Measurements from ENCODE around the gene FAM170B. TPM values are rescaled to one million over a fixed set of nuclear protein-coding genes. Genes with fewer than 3 reads are reported as not detected.

FAM170B gene
- total and polyA plus RNA-seq, 2 experiments from 2014 or later: not detected

- TF ChIP-seq ZNF331 (CRISPR knock-in tag; IDR thresholded peaks at IDR 0.05; ENCODE audit: low read depth): no peak
Measured at GRCh38 chr10:49106451-49106850, 27.4 kb downstream of the FAM170B start (continued).

GRCh38 chr10:49105076-49105475, 28.7 kb downstream of the FAM170B start:
- Histone ChIP-seq H3K9me2 (ENCODE audit: insufficient read depth) (no peaks in the 10 kb centered on the region), H3K4me1 (ENCODE audit: insufficient read depth) (no peaks in the 10 kb centered on the region), H3K79me2 (replicated peaks; ENCODE audit: insufficient read depth) (no peaks in the 10 kb centered on the region), H4K20me1 (replicated peaks; ENCODE audit: insufficient read depth) (no peaks in the 10 kb centered on the region), H3K4me3 (no peak overlapping the region), H3K4me2 (no peak overlapping the region), H2AFZ (no peak overlapping the region), H3K27ac (ENCODE audit: low read depth) (no peak overlapping the region), H3K36me3 (ENCODE audit: insufficient read depth) (no peaks in the 10 kb centered on the region), H3K27me3 (ENCODE audit: insufficient read depth) (no peaks in the 10 kb centered on the region), H3F3A (replicated peaks; ENCODE audit: low read depth) (no peaks in the 10 kb centered on the region)
- Mint-ChIP-seq H3K27me3 (ENCODE audit: insufficient read depth, low read depth, poor library complexity) (peaks cover 9% of the 10 kb centered on the region), H3K4me3 (no peak overlapping the region), H3K27ac (no peak overlapping the region), H3K4me1 (peaks cover 3% of the 10 kb centered on the region), H3K36me3 (ENCODE audit: low read depth) (no peaks in the 10 kb centered on the region; the same call in 2 of the 3 replicates), H3K9me3 (no peaks in the 10 kb centered on the region; the same call in 2 of the 3 replicates)
- ATAC-seq (no peak), DNase-seq (ENCODE audit: low spot score) (no peak)
- TF ChIP-seq ZNF114 (CRISPR knock-in tag; IDR thresholded peaks at IDR 0.05) (no peak), REST (IDR thresholded peaks at IDR 0.05; ENCODE audit: unreplicated experiment) (no peak), CREB1 (CRISPR knock-in tag; IDR thresholded peaks at IDR 0.05; ENCODE audit: low read depth) (no peak), EZH2phosphoT487 (IDR thresholded peaks at IDR 0.05; ENCODE audit: unreplicated experiment) (no peak), NANOG (IDR thresholded peaks at IDR 0.05; ENCODE audit: borderline replicate concordance) (no peak), EZH2 (IDR thresholded peaks at IDR 0.05; ENCODE audit: low read depth, unreplicated experiment) (no peak), ZNF331 (CRISPR knock-in tag; IDR thresholded peaks at IDR 0.05; ENCODE audit: low read depth) (no peak), POLR2AphosphoS5 (IDR thresholded peaks at IDR 0.05; ENCODE audit: low read depth) (no peak), JUNB (IDR thresholded peaks at IDR 0.05; ENCODE audit: unreplicated experiment) (no peak), STAT1 (IDR thresholded peaks at IDR 0.05; ENCODE audit: unreplicated experiment) (no peak)
- TF ChIP-seq, protein P1, sequence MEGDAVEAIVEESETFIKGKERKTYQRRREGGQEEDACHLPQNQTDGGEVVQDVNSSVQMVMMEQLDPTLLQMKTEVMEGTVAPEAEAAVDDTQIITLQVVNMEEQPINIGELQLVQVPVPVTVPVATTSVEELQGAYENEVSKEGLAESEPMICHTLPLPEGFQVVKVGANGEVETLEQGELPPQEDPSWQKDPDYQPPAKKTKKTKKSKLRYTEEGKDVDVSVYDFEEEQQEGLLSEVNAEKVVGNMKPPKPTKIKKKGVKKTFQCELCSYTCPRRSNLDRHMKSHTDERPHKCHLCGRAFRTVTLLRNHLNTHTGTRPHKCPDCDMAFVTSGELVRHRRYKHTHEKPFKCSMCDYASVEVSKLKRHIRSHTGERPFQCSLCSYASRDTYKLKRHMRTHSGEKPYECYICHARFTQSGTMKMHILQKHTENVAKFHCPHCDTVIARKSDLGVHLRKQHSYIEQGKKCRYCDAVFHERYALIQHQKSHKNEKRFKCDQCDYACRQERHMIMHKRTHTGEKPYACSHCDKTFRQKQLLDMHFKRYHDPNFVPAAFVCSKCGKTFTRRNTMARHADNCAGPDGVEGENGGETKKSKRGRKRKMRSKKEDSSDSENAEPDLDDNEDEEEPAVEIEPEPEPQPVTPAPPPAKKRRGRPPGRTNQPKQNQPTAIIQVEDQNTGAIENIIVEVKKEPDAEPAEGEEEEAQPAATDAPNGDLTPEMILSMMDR (conservative IDR thresholded peaks at IDR 0.05; ENCODE audit: low read depth in 2 of 2): no peak
- TF ChIP-seq, protein P2, sequence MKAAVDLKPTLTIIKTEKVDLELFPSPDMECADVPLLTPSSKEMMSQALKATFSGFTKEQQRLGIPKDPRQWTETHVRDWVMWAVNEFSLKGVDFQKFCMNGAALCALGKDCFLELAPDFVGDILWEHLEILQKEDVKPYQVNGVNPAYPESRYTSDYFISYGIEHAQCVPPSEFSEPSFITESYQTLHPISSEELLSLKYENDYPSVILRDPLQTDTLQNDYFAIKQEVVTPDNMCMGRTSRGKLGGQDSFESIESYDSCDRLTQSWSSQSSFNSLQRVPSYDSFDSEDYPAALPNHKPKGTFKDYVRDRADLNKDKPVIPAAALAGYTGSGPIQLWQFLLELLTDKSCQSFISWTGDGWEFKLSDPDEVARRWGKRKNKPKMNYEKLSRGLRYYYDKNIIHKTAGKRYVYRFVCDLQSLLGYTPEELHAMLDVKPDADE (IDR thresholded peaks at IDR 0.05): no peak
- TF ChIP-seq, protein P3, sequence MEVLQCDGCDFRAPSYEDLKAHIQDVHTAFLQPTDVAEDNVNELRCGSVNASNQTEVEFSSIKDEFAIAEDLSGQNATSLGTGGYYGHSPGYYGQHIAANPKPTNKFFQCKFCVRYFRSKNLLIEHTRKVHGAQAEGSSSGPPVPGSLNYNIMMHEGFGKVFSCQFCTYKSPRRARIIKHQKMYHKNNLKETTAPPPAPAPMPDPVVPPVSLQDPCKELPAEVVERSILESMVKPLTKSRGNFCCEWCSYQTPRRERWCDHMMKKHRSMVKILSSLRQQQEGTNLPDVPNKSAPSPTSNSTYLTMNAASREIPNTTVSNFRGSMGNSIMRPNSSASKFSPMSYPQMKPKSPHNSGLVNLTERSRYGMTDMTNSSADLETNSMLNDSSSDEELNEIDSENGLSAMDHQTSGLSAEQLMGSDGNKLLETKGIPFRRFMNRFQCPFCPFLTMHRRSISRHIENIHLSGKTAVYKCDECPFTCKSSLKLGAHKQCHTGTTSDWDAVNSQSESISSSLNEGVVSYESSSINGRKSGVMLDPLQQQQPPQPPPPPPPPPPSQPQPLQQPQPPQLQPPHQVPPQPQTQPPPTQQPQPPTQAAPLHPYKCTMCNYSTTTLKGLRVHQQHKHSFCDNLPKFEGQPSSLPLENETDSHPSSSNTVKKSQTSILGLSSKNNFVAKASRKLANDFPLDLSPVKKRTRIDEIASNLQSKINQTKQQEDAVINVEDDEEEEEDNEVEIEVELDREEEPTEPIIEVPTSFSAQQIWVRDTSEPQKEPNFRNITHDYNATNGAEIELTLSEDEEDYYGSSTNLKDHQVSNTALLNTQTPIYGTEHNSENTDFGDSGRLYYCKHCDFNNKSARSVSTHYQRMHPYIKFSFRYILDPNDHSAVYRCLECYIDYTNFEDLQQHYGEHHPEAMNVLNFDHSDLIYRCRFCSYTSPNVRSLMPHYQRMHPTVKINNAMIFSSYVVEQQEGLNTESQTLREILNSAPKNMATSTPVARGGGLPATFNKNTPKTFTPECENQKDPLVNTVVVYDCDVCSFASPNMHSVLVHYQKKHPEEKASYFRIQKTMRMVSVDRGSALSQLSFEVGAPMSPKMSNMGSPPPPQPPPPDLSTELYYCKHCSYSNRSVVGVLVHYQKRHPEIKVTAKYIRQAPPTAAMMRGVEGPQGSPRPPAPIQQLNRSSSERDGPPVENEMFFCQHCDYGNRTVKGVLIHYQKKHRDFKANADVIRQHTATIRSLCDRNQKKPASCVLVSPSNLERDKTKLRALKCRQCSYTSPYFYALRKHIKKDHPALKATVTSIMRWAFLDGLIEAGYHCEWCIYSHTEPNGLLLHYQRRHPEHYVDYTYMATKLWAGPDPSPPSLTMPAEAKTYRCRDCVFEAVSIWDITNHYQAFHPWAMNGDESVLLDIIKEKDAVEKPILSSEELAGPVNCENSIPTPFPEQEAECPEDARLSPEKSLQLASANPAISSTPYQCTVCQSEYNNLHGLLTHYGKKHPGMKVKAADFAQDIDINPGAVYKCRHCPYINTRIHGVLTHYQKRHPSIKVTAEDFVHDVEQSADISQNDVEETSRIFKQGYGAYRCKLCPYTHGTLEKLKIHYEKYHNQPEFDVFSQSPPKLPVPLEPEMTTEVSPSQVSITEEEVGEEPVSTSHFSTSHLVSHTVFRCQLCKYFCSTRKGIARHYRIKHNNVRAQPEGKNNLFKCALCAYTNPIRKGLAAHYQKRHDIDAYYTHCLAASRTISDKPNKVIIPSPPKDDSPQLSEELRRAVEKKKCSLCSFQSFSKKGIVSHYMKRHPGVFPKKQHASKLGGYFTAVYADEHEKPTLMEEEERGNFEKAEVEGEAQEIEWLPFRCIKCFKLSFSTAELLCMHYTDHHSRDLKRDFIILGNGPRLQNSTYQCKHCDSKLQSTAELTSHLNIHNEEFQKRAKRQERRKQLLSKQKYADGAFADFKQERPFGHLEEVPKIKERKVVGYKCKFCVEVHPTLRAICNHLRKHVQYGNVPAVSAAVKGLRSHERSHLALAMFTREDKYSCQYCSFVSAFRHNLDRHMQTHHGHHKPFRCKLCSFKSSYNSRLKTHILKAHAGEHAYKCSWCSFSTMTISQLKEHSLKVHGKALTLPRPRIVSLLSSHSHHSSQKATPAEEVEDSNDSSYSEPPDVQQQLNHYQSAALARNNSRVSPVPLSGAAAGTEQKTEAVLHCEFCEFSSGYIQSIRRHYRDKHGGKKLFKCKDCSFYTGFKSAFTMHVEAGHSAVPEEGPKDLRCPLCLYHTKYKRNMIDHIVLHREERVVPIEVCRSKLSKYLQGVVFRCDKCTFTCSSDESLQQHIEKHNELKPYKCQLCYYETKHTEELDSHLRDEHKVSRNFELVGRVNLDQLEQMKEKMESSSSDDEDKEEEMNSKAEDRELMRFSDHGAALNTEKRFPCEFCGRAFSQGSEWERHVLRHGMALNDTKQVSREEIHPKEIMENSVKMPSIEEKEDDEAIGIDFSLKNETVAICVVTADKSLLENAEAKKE (CRISPR knock-in tag; IDR thresholded peaks at IDR 0.05): no peak
